HL-60 (cell line): ENCODE measurements around the gene ESPNL.

Experiments
- DNase-seq, 2 experiments: peaks; one replicate each; pipeline ENCODE4 v3.0.0-alpha.2; 2010 to 2020; ENCODE audit warnings: low read depth in 1 of 2, low spot score in 1 of 2
- H3K27ac ChIP-seq: fragments of 250-450 bp; sonication (Bioruptor Pico); replicated peaks from 2 replicates; pipeline ENCODE4 v1.5.1; 2020; ENCODE audit warnings: mild to moderate bottlenecking, moderate library complexity
- H3K27me3 ChIP-seq: fragments of 250-450 bp; sonication (Bioruptor Pico); 2 replicates; pipeline ENCODE4 v1.5.1; 2021; ENCODE audit warnings: mild to moderate bottlenecking, moderate library complexity; ENCODE audit not compliant: insufficient read depth, poor library complexity, severe bottlenecking
- H3K4me3 ChIP-seq: replicated peaks from 2 replicates; pipeline ENCODE4 v1.5.1; 2011; ENCODE audit warnings: mild to moderate bottlenecking, control low read depth, low read length; ENCODE audit not compliant: insufficient read depth
- CTCF ChIP-seq: IDR thresholded peaks from one replicate; pipeline ENCODE4 v1.5.1; 2011; ENCODE audit warnings: low read length, control low read depth, inconsistent platforms; ENCODE audit not compliant: insufficient read depth
- GABPA ChIP-seq: IDR thresholded peaks from 2 replicates; pipeline ENCODE4 v1.6.1; 2012; ENCODE audit warnings: low read depth
- POLR2AphosphoS5 ChIP-seq: IDR thresholded peaks from 2 replicates; pipeline ENCODE4 v1.6.1; 2012; ENCODE audit warnings: low read depth
- REST ChIP-seq: IDR thresholded peaks from 2 replicates; pipeline ENCODE4 v1.6.1; 2012; ENCODE audit warnings: low read depth; ENCODE audit not compliant: insufficient replicate concordance
- SPI1 ChIP-seq: IDR thresholded peaks from 2 replicates; pipeline ENCODE4 v1.6.1; 2012; ENCODE audit warnings: low read depth, mild to moderate bottlenecking, borderline replicate concordance

Gene ESPNL

GRCh38 chr2:238154570-238154969 is 54.4 kb downstream of the ESPNL start:
- peaks cover 4% of the 10 kb centered on the region for H3K27me3 ChIP-seq
- TF ChIP-seq CTCF (no peak), POLR2AphosphoS5 (no peak), SPI1 (no peak), GABPA (no peak), REST (no peak)
- H3K27ac ChIP-seq: no peak overlapping the region
- H3K4me3 ChIP-seq: no peak overlapping the region
- DNase-seq: no peak

- DNase-seq: no peak
- H3K4me3 ChIP-seq: no peak overlapping the region
- TF ChIP-seq SPI1 (no peak), POLR2AphosphoS5 (no peak), GABPA (no peak), REST (no peak), CTCF (no peak)
- H3K27ac ChIP-seq: no peak overlapping the region
- H3K27me3 ChIP-seq: peaks cover 9% of the 10 kb centered on the region
These were observed 55.1 kb downstream of the ESPNL start for GRCh38 chr2:238155051-238155760.

GRCh38 chr2:238155761-238156694 is 55.9 kb downstream of the ESPNL start:
- no peak for DNase-seq
- no peak for TF ChIP-seq GABPA
- TF ChIP-seq REST: no peak
- TF ChIP-seq SPI1: no peak
- TF ChIP-seq CTCF: no peak
- TF ChIP-seq POLR2AphosphoS5: no peak
- H3K4me3 ChIP-seq: no peak overlapping the region
- H3K27me3 ChIP-seq: peaks cover 11% of the 10 kb centered on the region
- H3K27ac ChIP-seq: no peak overlapping the region
